Ecto neural progenitor cell (in vitro differentiated cells): Measurements from ENCODE around the gene TSEN2.
A peak's percentile ranks its signal among the peaks of the same experiment; 100 is the strongest.

Source experiments
- DNase-seq: peaks from one replicate; pipeline ENCODE4 v3.0.0-alpha.2; 2018; ENCODE audit warnings: low spot score

The TSEN2 gene

GRCh38 chr3:12553921-12554391, 69.7 kb downstream of the TSEN2 start:
- DNase-seq, result no peak

- no peak for DNase-seq
These were observed 72.0 kb downstream of the TSEN2 start for GRCh38 chr3:12556314-12556689.

GRCh38 chr3:12556690-12557472, 72.6 kb downstream of the TSEN2 start, which contains the start of gene MKRN2:
TSS of gene MKRN2 (plus strand) at chr3:12557087. CDS start at chr3:12557151, 64 bp downstream.
- peak; percentile 93 for DNase-seq

GRCh38 chr3:12557473-12558100, 73.3 kb downstream of the TSEN2 start:
- no peak for DNase-seq

GRCh38 chr3:12558706-12559105, 74.4 kb downstream of the TSEN2 start:
- no peak for DNase-seq

- DNase-seq, result no peak
These were observed 75.2 kb downstream of the TSEN2 start for GRCh38 chr3:12559520-12559919.

- no peak for DNase-seq
These were observed 76.4 kb downstream of the TSEN2 start for GRCh38 chr3:12560505-12561190.

- no peak for DNase-seq
These were observed 77.1 kb downstream of the TSEN2 start for GRCh38 chr3:12561397-12561796.

- DNase-seq, result no peak
These were observed 78.2 kb downstream of the TSEN2 start for GRCh38 chr3:12562451-12562850.

GRCh38 chr3:12566976-12567375, 82.7 kb downstream of the TSEN2 start:
- DNase-seq, result no peak

GRCh38 chr3:12568747-12569146, 84.5 kb downstream of the TSEN2 start:
- DNase-seq, result no peak

- DNase-seq, result no peak
These were observed 85.6 kb downstream of the TSEN2 start for GRCh38 chr3:12569836-12570235.

GRCh38 chr3:12571986-12572385, 87.7 kb downstream of the TSEN2 start:
- no peak for DNase-seq

- no peak for DNase-seq
These were observed 89.9 kb downstream of the TSEN2 start for GRCh38 chr3:12574131-12574530.

GRCh38 chr3:12574661-12575060, 90.4 kb downstream of the TSEN2 start:
- no peak for DNase-seq

- DNase-seq, result no peak
These were observed 93.1 kb downstream of the TSEN2 start for GRCh38 chr3:12577379-12577778.

- no peak for DNase-seq
These were observed 94.5 kb downstream of the TSEN2 start for GRCh38 chr3:12578742-12579141.

- DNase-seq, result no peak
These were observed 95.2 kb downstream of the TSEN2 start for GRCh38 chr3:12579456-12579855.

- DNase-seq, result no peak
These were observed 95.6 kb downstream of the TSEN2 start for GRCh38 chr3:12579905-12580304.

GRCh38 chr3:12582730-12583129, 98.5 kb downstream of the TSEN2 start:
- no peak for DNase-seq
